GM21529 (cell line): ENCODE data around the gene RSPH6A.
"Not testable (repeated sequence)": the region's sequence is repeated elsewhere in the genome, so short reads cannot be mapped to it uniquely, and the experiment has no call there.

Experiments used
- ATAC-seq: cut with Tn5 transposase; IDR thresholded peaks from one replicate; pipeline ENCODE4 v1.9.1; 2021; ENCODE audit not compliant: unreplicated experiment

Gene RSPH6A

DNA sequence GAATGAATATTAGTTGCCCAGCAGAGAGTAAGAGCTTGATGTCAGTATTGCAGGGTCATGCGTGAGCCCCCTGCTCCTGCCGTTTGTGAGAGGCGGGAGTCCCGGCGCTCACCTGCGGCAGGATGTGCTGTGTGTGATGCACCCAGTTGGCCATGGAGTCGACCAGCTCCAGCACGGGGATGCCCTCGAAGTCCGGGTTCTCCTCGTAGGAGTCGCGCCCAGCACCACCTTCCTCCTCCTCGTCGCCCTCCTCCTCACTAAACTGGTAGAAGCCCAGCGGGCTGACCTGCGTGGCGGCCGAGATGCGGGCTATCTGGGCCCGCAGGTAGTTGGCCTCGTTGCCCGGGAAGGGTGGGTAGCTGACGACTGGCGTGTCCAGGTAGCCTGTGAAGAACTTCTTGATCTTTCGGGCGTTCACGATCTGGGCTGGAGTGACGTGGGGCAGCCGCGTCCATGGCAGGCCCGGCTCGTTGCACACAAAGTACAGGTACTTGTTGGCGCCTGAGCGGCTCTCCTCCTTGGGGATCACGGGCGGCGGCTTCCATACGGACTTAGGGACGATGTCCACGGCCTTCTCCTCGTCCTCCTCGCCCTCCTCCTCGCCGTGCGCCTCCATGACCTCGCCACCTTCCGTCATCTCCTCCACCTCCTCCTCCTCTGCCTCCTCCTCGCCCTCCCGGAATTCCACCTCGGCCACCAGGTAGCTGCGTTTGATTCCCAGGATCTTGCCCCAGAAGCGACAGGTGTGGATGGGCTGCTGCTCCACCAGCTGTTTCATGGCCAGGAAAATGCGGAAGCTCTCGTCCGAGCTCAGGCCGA lies 10.8 kb downstream of the RSPH6A start:
- ATAC-seq = no peak

DNA sequence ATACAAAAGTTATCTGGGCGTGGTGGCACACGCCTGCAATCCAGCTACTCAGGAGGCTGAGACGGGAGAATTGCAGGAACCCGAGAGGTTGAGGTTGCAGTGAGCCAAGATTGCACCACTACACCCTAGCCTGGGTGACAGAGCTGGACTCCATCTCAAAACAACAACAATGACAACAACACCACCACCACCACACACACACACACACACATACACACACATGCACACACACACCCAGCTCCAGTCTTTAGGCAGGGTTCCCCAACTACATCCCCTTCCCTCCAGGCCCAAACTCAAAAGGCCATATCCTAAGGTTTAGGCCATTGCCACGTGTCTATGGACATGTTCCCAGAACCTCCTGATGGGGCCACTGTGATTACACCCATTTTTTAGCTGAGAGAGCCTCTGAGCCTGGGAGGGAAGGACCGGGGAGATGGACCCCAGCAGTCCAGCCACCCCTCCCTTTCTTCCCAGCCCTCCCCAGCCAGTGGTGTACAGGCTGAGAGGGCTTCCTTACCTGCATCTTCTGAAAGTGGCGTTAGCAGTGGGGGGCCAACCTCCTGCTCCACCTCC lies 13.4 kb downstream of the RSPH6A start:
- ATAC-seq = no peak

DNA sequence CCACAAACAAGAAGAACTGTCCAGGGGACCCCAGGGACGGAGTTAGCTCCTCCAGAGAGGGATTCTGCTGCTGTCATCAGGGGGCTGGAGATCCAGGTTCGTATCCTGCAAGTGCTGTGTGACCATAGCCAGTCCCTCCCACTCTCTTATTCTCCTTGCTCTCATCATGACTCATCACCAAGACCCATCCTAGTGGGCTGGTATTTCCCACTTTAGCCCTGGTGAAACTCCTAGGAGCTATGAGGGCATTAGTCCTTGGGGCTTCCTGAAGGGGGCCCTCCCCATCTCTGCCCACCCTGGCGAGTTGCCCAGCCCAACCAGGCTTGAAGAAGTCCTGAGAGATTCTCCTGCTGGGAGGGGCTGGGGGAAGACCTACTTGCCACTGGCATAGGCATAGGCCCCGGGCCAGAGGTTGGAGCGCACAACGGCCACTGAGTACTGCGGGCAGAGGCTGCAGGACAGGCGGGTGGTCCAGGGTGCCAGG lies 15.0 kb downstream of the RSPH6A start:
- ATAC-seq = no peak

DNA sequence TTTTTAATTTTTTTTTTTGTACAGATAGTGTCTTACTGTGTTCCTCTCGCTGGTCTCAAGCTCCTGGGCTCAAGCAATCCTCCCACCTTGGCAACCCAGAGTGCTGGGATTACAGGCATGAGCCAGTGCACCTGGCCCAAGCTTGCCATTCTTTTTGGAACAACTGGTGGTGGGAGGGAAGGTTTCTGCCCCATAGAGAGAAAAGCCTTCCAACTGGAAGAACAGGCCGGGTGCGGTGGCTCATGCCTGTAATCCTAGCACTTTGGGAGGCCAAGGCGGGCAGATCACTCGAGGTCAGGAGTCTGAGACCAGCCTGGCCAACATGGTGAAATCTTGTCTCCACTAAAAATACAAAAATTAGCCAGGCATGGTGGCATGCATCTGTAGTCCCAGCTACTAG lies 15.6 kb downstream of the RSPH6A start:
- ATAC-seq = not testable (repeated sequence)

DNA sequence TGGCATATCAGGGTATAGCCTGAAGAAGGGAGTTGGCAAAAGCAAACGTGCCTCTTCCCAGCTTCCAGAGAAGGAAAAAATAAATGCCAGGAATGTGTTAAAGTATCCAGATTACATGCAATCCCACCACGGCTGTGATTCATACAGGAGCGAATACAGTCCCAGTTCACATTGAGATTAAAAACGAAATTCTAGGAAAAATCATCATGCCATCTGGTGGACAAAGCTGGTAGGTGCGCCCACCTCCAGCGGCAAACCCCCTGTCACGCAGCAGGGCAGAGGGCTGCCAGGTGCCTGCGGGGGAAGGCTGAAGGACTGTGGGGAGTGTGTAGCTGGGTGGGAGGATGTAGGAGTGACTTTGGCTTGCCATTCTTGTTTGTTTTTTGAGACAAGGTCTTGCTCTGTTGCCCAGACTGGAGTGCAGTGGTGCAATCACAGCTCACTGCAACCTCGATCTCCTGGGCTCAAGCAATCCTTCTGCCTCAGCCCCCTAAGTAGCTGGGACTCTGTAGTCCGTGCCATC lies 16.1 kb downstream of the RSPH6A start:
- no peak for ATAC-seq

DNA sequence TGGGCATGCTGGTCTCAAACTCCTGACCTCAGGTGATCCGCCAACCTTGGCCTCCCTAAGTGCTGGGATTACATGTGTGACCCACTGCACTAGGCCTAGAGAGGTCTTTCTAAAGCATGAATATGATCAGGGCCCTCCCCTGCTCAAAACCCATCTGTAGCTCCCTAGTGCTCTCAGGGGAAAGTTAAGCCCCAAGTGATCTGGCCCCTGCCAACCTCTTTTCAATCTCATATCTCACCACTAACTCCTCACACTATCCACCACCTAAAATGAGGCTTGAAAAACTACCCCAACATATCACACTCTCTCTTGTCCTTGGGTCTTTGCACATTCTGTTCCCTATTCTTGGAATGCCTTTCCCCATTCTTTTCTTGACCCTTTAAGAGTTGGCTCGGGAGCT lies 20.5 kb downstream of the RSPH6A start:
- ATAC-seq = no peak

DNA sequence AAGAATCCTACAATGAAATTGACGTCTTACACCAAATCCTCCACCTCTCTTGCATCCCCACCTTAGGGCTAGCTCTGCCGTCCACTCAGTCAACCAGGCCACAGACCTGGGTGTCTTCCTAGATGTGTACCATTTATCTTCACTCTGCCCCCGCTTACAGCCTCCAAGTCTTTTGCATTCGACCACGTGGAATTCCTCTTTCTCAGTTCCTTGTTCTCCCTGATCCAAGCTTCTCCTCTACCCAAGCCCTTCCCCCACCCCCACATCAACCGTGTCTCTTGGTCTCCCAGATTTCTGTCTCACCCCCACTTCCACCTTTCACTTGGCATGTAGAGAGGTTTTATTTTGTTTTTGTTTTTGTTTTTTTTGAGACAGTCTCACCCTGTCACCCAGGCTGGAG lies 21.2 kb downstream of the RSPH6A start:
- no peak for ATAC-seq

DNA sequence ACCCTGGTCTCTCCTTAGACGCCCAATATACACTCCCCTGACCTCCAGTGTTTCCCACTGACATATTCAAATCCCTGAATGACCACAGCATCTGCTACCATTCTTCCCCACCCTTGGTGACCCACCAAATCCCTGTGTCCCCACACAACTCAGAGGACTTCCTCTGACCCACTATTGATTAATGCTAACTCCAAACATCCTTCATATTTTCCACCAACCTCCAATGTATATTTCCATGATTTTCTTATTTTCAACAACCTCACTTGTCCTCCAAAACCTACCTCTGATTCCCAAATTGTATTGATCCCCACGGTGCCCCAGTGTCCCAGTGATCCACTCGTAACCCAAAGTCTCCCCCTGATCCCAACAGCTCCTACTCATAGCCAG lies 21.9 kb downstream of the RSPH6A start:
- no peak for ATAC-seq

DNA sequence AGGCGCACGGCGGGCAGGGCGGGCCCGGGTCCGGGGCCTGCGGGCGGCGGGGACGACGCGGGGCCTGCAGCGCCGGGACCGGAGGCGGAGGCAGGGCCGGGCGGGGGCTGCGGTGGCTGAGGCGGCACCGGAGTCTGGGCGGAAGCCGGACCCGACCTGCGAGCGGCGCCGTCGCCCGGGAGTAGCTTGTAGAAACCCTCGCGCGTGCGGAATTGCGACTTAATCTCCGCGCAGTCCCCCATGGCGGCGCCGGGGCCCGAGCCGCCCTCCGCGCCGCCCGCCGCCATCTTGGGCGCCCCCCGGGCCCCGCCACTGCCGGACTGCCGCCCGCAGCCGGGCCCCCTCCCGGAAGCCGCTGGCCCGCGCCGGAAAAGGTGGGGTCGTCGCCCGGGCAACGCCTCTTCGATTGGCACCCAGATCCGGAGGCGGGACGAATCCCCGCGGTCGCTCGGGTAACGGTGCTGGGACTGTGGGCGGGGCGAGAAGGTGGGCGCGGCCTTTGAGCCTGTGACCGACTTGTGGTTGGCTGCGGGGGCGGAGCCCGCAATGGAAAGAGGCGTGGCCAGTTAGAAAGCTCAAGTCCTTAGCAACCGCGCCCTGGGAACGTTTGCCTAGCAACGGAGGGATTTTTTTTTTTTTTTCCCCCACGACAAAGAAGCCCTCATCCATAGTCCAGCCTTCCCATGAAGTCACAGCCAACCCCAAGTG lies 22.5 kb downstream of the RSPH6A start, which contains the start of gene DMWD:
TSS of gene DMWD (minus strand) at position 376 of the 708 bp plus-strand sequence. CDS start at position 287, 89 bp downstream.
- peak; percentile 93 for ATAC-seq

DNA sequence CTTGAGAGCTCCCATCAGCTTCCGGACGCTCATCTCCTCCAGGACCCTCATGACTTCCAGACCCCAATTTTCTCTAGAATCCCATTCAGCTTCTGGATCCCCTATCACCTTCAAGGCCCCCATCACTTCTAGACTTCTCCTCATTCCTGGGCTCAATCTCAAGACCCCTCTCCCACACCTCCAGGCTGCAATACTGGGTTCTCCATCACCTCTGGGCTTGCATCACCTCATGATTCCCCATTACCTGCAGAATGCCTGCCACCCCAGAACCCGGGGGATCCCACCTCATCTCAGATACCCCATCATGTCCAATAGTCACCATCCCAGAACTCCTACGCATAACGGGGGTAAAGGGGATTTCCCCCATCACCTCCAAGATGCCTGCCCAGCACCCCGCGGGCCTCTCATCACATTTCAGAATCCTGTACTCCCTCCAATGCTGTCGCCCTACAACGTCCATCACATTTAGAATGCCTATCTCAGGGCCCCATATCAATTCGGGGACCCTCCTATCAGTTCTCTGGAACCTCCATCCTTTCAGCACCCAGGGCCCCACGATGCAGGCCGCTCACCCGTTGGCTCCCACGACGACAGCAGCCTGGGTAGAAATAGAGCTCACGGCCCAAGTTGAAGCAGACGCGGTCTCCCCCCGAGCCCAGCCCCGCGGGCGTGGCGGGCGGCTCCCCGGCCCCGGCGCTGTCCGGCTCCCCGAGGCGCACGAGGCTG lies 23.2 kb downstream of the RSPH6A start:
- peak; percentile 23 for ATAC-seq

DNA sequence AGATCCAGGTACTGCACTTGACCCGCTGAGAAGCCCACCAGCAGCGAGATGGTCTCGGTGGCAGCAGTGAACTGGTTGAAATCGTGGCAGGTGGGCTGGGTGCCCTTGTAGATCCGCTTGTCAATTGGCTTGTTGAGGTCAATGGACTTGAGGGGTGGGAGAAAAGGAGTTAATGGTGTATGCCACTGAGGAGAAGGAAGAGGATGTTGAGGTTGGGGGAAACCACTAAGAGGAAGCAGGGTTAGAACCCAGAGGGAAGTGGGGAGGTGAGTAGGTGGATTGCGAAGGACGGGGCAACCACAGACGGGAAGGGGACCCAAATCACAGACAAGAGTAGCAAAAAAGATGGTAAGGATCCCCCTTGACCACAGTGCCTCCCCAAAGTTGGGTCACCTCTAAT lies 24.2 kb downstream of the RSPH6A start:
- ATAC-seq = no peak

DNA sequence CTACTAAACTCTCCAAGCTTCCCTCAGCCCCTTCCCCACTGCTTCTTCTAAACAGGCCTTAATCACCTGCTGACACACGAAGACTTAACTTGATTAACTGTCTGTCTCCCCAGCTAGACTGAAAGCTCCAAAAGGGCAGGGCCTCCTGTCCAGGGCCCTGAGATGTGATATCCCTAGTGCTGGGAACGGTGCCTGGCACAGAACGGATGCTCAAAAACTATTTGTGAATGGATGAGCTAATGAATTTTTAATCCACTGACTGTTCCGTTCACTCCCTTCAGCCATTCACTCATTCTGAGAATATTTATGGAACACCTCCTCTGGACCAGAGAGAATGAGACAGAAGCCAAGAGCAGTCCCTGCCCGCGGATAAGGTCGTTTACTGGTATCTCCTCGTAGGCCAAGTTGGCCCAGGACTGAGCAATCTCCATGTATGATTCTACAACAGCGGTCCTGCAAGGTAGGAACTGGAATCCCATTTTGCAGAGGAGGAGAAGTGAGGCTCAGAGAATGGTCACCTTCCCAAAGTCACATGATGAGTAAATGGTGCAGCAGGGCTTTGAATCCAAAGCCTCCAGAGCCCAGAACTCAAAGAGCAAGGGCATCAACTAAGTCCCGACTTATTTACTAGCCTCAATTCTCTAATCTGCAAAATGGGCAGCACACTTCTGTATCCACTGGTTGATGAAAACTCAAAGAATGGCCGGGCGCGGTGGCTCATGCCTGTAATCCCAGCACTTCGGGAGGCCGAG lies 25.9 kb downstream of the RSPH6A start:
- ATAC-seq = no peak

DNA sequence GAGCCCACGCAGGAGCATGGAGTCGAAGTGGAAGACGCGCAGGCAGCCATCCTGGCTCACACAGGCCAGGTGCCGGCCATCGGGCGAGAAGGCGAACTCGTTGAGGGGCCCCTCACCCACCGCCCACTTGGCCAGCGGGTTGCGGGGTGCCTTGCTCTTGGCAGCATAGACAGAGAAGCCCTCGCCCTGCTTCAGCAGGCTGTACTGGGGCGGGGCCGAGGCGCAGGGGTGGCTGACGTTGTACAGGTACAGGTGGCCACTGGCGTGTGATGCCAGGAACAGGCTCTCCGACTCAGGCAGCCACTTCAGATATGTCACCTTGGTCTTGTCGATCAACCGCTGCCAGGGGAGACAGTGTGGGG lies 28.6 kb downstream of the RSPH6A start:
- ATAC-seq = no peak

DNA sequence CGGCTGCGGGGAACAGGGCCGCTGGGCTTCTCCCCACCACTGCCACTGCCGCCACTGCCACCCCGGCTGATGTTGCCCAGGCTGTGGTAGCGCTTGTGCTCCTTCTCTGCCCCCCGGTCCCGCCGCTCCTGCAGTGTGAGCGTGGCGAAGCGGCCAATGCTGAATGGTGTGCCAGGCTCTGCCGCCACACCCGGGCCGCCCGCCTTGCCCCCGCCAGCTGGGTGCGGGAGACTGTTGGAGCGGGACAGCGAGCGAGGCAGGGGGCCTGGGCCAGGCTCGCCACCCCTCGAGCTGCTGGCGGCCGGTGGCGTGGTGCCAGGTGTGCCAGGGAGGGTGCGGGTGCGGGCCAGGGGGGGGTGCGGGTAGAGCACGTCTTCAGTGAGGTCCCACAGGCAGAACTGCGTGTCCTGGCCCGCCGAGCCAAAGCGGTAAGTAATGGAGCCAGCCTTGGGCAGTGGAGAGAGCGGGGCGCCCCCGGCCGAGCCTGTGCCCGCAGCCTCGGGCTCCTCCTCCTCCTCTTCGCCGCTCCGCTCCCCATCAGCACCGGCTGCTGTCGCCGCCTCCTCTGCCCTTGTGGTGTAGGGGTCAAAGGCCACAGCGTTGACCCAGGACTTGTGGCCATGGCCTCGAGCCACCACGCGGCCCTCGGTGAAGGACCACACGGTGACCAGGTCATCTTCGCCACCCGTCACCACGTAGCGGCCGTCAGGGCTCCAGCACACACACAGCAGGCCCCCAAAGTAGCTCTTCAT lies 29.2 kb downstream of the RSPH6A start:
- no peak for ATAC-seq

DNA sequence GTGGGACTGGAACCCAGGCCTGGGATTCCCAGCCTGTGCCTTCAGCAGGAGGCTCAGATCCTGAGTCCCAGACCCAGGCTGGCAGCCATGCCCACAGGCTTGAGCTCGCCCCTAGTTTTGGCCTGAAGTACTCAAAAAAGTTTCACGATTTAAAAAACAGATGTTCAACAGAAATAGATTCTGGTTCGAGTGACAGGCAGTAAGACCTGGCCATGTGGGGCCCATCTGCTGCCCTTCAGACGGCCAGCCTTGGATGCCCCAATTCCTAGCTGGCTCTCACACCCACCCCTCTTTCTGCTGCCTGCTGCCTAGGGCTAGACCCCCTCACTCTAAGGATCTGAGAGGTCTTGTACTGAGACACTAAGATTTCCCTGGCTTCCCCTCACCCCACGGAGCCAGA lies 30.0 kb downstream of the RSPH6A start:
- no peak for ATAC-seq

DNA sequence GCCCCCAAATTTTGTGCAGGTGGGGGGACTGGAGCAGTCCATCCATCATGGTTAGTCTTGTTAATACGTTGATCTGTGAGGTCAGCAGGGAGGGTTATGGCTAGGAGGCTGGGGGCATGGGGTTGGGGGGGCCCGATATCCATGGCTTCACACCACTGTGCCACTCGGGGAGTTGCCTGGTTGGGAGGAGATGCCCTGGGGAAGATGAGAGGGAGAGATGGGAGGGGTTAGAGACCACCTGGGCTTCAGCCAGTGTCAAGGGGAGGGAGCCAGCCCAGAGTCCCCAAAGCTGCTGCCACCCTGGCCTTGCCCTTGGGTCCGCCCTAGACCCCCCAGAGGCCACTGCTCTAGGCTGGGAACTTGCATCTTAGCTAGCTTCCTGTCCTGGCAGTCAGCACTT lies 31.0 kb downstream of the RSPH6A start:
- ATAC-seq = no peak

DNA sequence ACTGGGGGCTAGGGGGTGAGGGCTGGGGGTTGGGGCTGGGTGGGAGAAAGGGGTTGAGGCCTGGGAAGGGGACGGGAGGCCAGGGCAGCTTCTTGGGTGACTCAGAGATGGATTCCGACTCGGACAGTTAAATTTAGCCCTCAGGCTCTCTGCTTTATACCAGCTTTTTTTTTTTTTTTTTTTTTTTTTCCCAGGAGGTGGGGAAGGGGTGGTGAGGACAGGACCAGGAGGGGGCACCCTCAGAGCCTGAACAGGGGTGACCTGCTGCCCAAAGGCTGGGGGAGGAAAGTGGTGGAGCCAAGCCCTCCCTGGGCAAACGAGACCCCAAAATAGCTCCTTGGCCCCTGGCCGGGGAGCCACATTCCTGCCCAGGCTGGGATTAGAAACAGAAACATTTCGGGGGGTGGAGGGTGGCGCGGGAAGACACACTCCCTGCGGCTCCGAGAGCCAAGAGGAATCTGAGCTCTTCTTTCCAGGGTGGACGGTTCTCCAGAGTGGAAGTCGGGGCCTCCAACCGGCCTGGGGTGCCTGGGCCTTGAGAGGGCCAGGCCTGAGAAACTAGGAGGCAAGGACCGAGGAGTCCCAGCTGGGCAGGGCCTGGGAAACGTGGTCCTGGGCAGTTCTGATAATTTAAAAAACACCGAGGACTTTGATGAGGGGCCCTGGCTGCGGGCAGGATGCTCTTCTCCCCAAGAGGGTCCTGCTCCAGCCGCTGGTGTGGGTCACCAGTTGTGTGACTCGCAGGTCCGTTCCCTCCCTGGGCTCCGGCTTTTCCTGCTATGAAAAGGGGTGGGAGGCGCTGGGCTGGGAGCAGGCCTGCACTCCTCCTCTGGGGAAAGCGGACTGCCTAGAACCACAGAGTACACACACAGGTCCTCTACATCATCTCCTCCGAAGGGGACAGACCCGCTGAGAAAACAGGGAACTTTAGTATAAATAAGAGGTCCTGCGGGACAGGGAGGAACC lies 32.0 kb downstream of the RSPH6A start:
- no peak for ATAC-seq

DNA sequence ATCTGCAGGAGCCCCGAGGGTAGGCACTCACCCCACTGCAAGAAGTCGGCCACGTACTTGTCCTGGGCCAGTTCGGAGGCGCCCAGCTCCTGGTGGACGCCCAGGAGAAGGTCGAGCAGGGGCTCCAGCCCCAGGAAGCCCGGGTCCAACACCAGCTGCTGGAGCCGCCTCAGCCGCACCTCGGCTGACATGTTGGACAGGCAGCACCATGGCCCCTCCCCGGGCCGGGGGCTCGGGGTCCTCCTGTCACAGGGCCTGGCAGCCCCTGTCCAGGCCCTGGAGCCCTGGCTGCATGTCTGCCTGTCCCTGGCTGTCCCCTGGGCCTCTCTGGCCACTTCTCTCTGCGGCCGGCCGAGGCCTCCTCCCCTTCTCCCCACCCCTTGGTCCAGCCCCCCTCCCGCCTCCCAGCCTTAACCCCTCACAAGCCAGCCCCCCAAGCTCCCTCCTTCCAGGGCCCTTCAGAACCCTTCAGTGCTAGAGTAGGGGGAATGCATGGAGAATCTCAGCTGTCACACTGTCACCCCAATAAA lies 32.9 kb downstream of the RSPH6A start, which contains the start of gene DMPK:
TSS of gene DMPK (minus strand) at position 329 of the 530 bp plus-strand sequence. CDS start at position 191, 138 bp downstream.
- no peak for ATAC-seq
